DND-41 (cell line): ENCODE measurements around the gene PCNX2.
A peak's percentile ranks its signal among the peaks of the same experiment; 100 is the strongest.

Experiments
- ATAC-seq: fragments of 200-7000 bp; cut with Tn5 transposase; 3 replicates; pipeline ENCODE4 v1.9.1; 2021; ENCODE audit warnings: low read depth; ENCODE audit not compliant: insufficient read depth
- DNase-seq: peaks from one replicate; pipeline ENCODE4 v3.0.0-alpha.2; 2020
- H2AFZ ChIP-seq: 2 replicates; pipeline ENCODE4 v1.6.0; 2012; ENCODE audit warnings: low read depth, low read length
- H3K27ac ChIP-seq: 2 replicates; pipeline ENCODE4 v1.5.1; 2012; ENCODE audit warnings: low read length, inconsistent platforms
- H3K27me3 ChIP-seq: fragments of 200-600 bp; sonication (generic); 2 replicates; pipeline ENCODE4 v1.6.0; 2012; ENCODE audit warnings: low read length, mild to moderate bottlenecking, inconsistent platforms; ENCODE audit not compliant: insufficient read depth, poor library complexity
- H3K36me3 ChIP-seq: 2 replicates; pipeline ENCODE4 v1.5.1; 2012; ENCODE audit warnings: low read length, inconsistent platforms; ENCODE audit not compliant: insufficient read depth
- H3K4me1 ChIP-seq: 2 replicates; pipeline ENCODE4 v1.5.1; 2012; ENCODE audit warnings: mild to moderate bottlenecking, low read length; ENCODE audit not compliant: insufficient read depth
- H3K4me2 ChIP-seq: 2 replicates; pipeline ENCODE4 v1.6.0; 2012; ENCODE audit warnings: mild to moderate bottlenecking, moderate library complexity, low read length, inconsistent platforms; ENCODE audit not compliant: insufficient read depth
- H3K4me3 ChIP-seq, 2 experiments: fragments of 200-600 bp in 1 of 2; shearing (Covaris generic) in 1 of 2; 2 replicates each; pipeline ENCODE4 v1.5.1; 2012 to 2016; ENCODE audit warnings: inconsistent platforms in 2 of 2, low read length in 2 of 2, mild to moderate bottlenecking in 2 of 2, low read depth in 1 of 2, moderate library complexity in 1 of 2
- H3K79me2 ChIP-seq: 2 replicates; pipeline ENCODE4 v1.6.0; 2012; ENCODE audit warnings: low read length, inconsistent platforms; ENCODE audit not compliant: insufficient read depth
- H3K9ac ChIP-seq: 2 replicates; pipeline ENCODE4 v1.6.0; 2012; ENCODE audit warnings: low read depth, mild to moderate bottlenecking, inconsistent platforms, low read length, moderate library complexity
- H3K9me3 ChIP-seq: 2 replicates; pipeline ENCODE4 v1.5.1; 2012; ENCODE audit warnings: low read length, moderate library complexity, mild to moderate bottlenecking, inconsistent platforms; ENCODE audit not compliant: insufficient read depth, severe bottlenecking
- H4K20me1 ChIP-seq: 2 replicates; pipeline ENCODE4 v1.6.0; 2012; ENCODE audit warnings: low read length; ENCODE audit not compliant: insufficient read depth
- EZH2 ChIP-seq: IDR thresholded peaks from 3 replicates; pipeline ENCODE4 v1.6.1; 2012; ENCODE audit warnings: borderline replicate concordance, low read depth, mild to moderate bottlenecking, moderate library complexity, low read length, inconsistent platforms; ENCODE audit not compliant: severe bottlenecking
- TF ChIP-seq, protein P1 (sequence below): IDR thresholded peaks from 2 replicates; pipeline ENCODE4 v1.5.1; 2012; ENCODE audit warnings: borderline replicate concordance, low read length, moderate library complexity, mild to moderate bottlenecking; ENCODE audit not compliant: poor library complexity, severe bottlenecking; ENCODE audit errors: extremely low read depth

The PCNX2 gene

GRCh38 chr1:232968965-232969364, 326.6 kb downstream of the PCNX2 start:
- DNase-seq (peak; percentile 35), ATAC-seq (peak; percentile 74)
- Histone ChIP-seq H3K4me3 (no peak overlapping the region), H3K27me3 (no peaks in the 10 kb centered on the region), H3K9me3 (peaks cover 12% of the 10 kb centered on the region), H4K20me1 (no peaks in the 10 kb centered on the region), H2AFZ (no peak overlapping the region), H3K36me3 (peaks cover 80% of the 10 kb centered on the region), H3K79me2 (peaks cover 10% of the 10 kb centered on the region), H3K4me2 (no peak overlapping the region), H3K9ac (no peak overlapping the region), H3K27ac (peak overlapping the region; percentile 24), H3K4me1 (0 out of 2 replicates have a peak, but pooled peaks cover 9% of the 10 kb centered on the region)
- TF ChIP-seq, protein P1, sequence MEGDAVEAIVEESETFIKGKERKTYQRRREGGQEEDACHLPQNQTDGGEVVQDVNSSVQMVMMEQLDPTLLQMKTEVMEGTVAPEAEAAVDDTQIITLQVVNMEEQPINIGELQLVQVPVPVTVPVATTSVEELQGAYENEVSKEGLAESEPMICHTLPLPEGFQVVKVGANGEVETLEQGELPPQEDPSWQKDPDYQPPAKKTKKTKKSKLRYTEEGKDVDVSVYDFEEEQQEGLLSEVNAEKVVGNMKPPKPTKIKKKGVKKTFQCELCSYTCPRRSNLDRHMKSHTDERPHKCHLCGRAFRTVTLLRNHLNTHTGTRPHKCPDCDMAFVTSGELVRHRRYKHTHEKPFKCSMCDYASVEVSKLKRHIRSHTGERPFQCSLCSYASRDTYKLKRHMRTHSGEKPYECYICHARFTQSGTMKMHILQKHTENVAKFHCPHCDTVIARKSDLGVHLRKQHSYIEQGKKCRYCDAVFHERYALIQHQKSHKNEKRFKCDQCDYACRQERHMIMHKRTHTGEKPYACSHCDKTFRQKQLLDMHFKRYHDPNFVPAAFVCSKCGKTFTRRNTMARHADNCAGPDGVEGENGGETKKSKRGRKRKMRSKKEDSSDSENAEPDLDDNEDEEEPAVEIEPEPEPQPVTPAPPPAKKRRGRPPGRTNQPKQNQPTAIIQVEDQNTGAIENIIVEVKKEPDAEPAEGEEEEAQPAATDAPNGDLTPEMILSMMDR: no peak

DNA sequence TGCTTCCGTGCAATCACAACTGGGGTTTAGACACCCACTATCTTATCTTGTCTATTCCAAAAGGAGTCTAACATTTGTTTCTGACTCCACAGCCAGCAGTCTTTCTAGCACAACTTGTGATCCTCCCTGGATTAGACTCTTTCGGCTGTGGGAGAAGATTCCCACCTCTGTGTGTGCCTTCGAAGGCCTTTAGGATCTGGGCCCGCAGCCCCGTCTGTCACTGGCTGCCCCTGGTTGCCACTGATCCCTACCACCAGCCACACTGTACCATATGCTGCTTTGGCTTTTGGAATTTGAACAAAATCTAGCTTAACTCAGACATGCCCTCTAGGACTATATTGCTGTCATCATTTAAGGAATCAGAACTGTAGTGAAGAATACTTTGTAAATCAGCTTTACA, 327.1 kb downstream of the PCNX2 start:
- no peak overlapping the region for H3K9ac ChIP-seq
- H2AFZ ChIP-seq: no peak overlapping the region
- H3K36me3 ChIP-seq: peaks cover 75% of the 10 kb centered on the region
- peaks cover 8% of the 10 kb centered on the region for H3K9me3 ChIP-seq
- H3K27me3 ChIP-seq: no peaks in the 10 kb centered on the region
- 0 out of 2 replicates have a peak, but pooled peaks cover 9% of the 10 kb centered on the region for H3K4me1 ChIP-seq
- peaks cover 10% of the 10 kb centered on the region for H3K79me2 ChIP-seq
- H4K20me1 ChIP-seq: no peaks in the 10 kb centered on the region
- no peak overlapping the region for H3K4me2 ChIP-seq
- no peak for DNase-seq
- no peak overlapping the region for H3K4me3 ChIP-seq
- no peak for TF ChIP-seq EZH2
- TF ChIP-seq, protein P1: no peak
- no peak for ATAC-seq
- H3K27ac ChIP-seq: no peak overlapping the region

GRCh38 chr1:232966663-232967062, 328.9 kb downstream of the PCNX2 start:
- ATAC-seq (no peak), DNase-seq (no peak)
- Histone ChIP-seq H3K4me2 (no peak overlapping the region), H2AFZ (no peak overlapping the region), H3K9me3 (peaks cover 2% of the 10 kb centered on the region), H3K79me2 (peaks cover 10% of the 10 kb centered on the region), H3K27ac (no peak overlapping the region), H3K36me3 (peaks cover 58% of the 10 kb centered on the region), H3K4me3 (no peak overlapping the region), H3K9ac (no peak overlapping the region), H4K20me1 (no peaks in the 10 kb centered on the region), H3K27me3 (no peaks in the 10 kb centered on the region), H3K4me1 (0 out of 2 replicates have a peak, but pooled peaks cover 9% of the 10 kb centered on the region)
- no peak for TF ChIP-seq EZH2
- TF ChIP-seq, protein P1: no peak

GRCh38 chr1:232965912-232966217, 329.7 kb downstream of the PCNX2 start:
- Histone ChIP-seq H3K4me1 (0 out of 2 replicates have a peak, but pooled peaks cover 9% of the 10 kb centered on the region), H3K9ac (no peak overlapping the region)
- ATAC-seq: no peak

More at GRCh38 chr1:232965912-232966217, 329.7 kb downstream of the PCNX2 start:
- Histone ChIP-seq H2AFZ (no peak overlapping the region), H3K79me2 (peaks cover 10% of the 10 kb centered on the region), H3K4me3 (no peak overlapping the region), H3K27me3 (no peaks in the 10 kb centered on the region), H3K9me3 (peaks cover 1% of the 10 kb centered on the region), H3K27ac (no peak overlapping the region), H3K4me2 (no peak overlapping the region), H3K36me3 (peaks cover 50% of the 10 kb centered on the region), H4K20me1 (no peaks in the 10 kb centered on the region)
- DNase-seq: no peak
- TF ChIP-seq, protein P1: no peak
- TF ChIP-seq EZH2: no peak
